Measurements from ENCODE around the gene NAGA. TPM values are rescaled to one million over a fixed set of nuclear protein-coding genes. Genes with fewer than 3 reads are reported as not detected.
A peak's percentile ranks its signal among the peaks of the same experiment; 100 is the strongest.
"Not testable (repeated sequence)": the region's sequence is repeated elsewhere in the genome, so short reads cannot be mapped to it uniquely, and the experiment has no call there.

Gene NAGA
- 10 to 100 TPM; 22.9 to 27.3 (median 25.1) TPM for polyA plus RNA-seq (ENCODE audit: insufficient read length in 3 of 3)

DNA sequence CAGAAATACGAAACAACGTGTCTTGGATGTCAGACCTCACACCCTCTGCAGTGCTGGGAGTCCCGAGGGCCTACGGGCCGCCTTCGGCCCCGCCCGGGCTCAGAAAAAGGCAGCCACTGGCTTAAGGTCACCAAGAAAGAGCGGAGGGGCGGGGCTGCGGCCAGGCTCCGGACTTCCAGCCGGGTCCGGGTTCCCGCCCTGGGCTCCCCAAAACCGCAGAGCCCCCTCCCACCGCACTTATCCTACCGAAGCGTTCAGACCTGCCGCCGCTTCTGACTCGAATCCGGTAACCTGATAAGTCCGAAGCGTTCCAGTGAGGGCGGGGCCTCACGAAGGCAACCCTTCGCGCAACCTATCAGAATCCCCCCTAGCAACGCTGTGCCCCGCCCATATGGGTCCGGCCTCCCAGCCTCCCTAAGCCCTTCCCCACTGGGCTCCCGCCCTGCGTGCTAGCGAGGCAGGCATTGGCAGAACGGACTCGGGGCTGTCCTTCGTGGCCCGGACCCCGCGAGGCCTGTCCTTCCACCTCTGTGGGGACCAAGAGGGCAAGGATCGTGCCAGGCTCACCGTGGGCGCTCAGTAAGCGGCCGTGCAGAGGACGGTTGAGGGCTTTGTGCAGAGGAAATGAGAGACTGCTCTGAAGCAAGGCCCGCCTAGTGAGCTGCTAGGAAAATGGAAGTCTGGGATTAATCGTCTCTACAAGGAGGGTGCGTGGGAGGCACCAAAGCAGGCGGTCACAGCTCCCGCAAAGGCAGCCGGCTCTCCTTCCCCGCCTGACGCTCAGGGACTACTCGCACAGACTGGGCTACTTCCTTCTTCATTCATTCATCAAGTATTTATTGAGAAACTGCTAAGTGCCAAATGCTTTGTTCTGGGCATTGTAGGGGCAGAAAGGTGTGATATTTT lies at the start of gene NAGA:
Gene NAGA (minus strand): TSS at position 296 of the 906 bp plus-strand sequence. CDS start 515 bp downstream, outside the sequence.
- DNase-seq (ENCODE audit: low read depth in 3 of 3, low spot score in 2 of 3): peak; percentile 88 to 94 (median 91)

DNA sequence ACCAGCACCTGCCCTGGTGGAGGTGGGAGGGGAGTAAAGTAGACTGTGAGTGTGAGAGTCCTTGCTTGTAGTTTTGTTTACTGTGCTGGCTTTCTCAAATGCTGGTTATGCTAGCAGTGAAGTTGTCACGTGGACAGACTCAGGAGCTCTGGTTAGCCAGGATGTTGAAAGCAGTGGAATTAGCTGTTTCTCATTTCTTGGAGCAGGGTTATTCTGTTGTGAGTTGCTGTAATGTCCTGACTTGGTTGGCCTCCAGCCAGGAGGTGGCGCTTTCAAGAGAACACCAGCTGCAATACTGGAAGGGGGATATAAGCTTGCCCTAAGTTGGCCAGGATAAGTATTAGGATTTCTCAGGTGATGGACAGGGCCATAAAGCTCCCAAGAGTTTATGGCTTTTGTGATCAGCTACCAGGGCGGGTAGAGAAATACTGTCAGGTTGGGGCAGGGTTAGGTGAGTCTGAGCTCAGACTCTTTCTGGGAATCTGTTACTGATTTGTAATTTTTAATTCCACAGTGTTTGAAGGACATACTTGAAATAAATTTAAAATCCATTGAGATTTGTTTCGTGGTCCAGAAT lies 46.3 kb upstream of the NAGA start:
- DNase-seq (ENCODE audit: low read depth in 3 of 3, low spot score in 2 of 3): no peak

DNA sequence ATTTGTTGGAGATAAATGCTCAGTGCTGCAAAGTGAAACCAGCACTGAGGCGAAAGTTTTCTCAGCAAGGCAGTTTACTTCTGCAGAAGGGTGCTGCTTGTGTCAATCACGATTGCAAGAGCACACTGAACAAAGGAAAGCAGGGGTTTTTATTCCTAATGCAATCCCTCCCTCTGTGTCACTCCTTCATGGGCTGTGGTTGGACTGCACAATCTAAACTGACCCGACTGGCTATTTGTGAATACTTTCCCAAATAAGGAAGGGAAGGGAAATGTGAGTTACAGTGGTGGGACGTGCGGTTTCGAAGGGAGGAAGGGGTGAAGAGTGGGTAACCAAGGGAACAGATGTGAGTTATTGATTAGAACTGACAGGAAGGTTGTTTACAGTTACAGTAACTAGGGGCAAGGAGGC lies 44.8 kb upstream of the NAGA start:
- not testable (repeated sequence) for DNase-seq (ENCODE audit: low read depth in 3 of 3, low spot score in 2 of 3)

DNA sequence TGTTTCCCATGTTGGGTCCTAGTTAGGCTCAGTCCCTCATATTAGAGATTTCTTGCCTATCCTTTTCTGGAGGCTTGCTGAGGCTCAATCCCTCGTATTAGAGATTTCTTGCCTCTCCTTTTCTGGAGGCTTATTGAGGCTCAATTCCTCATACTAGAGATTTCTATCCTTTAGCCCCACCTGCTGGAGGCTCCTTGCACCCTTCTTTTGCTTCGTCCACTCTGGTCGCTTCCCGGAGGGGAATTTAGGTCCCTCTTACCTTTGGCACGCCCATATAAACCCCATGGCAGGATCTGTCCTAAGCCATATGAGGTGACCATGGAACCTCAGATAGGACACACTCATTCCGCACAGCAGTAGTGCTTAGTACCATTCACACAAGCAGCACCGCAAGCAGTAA lies 44.1 kb upstream of the NAGA start:
- no peak for DNase-seq (ENCODE audit: low read depth in 3 of 3, low spot score in 2 of 3)

DNA sequence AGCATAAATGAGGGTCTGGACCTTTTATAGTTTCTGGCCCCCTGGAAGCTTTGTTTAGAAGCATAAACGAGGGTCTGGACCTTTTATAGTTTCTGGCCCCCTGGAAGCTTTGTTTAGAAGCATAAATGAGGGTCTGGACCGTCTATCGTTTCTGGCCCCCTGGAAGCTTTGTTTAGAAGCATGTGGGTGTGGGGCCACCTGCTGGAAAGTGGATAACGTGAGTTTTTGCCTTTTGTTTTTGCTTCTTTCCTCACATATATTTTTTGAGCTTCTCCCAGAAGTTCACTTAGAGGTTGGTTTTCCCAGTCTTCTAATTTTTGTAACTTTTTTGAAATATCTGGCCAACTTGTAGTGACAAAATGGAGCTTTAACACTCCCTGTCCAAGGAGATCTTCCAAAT lies 42.2 kb upstream of the NAGA start:
- not testable (repeated sequence) for DNase-seq (ENCODE audit: low read depth in 3 of 3, low spot score in 2 of 3)

DNA sequence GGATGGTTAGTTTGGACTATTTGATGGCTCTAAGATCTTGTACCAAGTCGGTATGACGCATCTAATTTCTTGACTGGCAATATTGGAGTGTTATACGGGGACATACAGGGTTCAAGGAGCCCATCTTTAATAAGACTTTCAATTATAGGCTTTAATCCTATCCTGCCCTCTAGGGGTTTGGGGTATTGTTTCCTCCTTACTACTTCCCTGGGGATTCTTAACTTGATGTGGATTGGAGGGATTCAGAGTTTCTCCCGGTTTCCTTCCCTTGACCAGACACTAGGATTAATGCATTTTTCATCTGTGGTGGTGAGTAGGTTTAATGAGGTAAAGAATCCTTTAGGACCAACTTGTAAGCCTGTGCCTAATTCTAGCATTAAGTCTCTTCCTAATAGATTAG lies 41.2 kb upstream of the NAGA start:
- no peak for DNase-seq (ENCODE audit: low read depth in 3 of 3, low spot score in 2 of 3)

DNA sequence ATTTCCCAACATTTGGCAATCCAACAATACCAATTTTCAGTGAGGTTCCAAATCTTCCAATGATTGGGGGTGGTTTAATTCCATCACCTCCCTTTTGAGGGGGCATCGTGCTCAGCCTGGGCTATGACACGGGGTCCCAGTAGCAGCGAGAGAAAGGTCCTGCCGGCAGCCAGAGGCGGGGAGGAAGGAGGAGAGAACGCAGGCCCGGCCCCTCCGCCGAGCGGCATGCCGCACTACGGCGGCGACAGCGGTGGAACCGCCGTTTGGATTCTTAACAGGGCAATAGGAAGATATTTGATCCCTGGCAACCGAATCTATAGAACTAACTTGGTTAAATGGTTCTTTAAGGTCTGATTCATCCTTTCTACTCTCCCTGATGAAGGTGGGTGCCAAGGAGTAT lies 38.2 kb upstream of the NAGA start:
- no peak for DNase-seq (ENCODE audit: low read depth in 3 of 3, low spot score in 2 of 3)

DNA sequence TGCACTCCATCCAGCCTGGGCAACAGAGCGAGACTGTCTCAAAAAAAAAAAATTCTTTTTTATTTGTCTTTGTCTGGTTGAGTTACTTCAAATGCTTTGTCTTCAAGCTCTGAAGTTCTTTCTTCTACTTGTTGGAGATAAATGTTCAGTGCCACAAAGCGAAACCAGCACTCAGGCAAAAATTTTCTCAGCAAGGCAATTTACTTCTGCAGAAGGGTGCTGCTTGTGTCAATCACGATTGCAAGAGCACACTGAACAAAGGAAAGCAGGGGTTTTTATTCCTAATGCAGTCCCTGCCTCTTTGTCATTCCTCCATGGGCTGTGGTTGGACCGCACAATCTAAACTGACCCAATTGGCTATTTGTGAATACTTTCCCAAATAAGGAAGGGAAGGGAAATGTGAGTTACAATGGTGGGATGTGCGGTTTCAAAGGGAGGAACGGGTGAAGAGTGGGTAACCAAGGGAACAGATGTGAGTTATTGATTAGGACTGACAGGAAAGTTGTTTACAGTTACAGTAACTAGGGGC lies 33.8 kb upstream of the NAGA start:
- not testable (repeated sequence) for DNase-seq (ENCODE audit: low read depth in 3 of 3, low spot score in 2 of 3)

DNA sequence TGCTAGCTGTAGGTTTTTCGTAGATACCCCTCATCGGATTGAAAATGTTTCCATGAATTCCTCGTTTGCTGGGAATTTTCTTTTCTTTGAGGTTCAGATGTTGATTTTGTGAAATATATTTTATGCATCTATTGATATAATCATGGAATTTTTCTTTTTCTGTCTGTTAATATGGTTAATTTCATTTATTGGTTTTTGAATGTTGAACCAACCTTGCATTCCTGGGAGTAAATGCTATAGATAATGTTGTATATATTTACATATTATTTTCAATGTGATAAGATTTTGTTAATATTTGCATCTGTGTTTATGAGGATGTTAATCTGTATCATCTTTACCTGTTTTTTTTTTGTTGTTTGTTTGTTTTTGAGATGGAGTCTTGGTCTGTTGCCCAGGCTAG lies 30.6 kb upstream of the NAGA start:
- no peak for DNase-seq (ENCODE audit: low read depth in 3 of 3, low spot score in 2 of 3)

DNA sequence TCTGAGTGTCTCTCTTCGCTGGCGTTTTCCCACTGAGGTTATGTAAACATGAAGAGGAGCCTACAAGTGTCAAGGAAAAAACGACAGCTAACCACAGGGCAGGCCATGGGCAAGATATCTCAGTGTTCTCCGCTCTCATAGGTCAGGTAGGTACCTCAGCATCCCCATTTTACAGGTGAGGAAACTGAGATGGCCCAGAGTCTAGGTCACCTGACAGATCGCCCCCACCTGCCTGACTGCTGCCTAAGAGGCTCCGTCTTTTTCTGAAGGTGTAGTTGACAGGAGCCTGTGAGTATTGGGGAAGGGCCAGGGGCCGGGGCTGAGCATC lies 20.8 kb upstream of the NAGA start:
- DNase-seq (ENCODE audit: low read depth in 3 of 3, low spot score in 2 of 3): no peak

DNA sequence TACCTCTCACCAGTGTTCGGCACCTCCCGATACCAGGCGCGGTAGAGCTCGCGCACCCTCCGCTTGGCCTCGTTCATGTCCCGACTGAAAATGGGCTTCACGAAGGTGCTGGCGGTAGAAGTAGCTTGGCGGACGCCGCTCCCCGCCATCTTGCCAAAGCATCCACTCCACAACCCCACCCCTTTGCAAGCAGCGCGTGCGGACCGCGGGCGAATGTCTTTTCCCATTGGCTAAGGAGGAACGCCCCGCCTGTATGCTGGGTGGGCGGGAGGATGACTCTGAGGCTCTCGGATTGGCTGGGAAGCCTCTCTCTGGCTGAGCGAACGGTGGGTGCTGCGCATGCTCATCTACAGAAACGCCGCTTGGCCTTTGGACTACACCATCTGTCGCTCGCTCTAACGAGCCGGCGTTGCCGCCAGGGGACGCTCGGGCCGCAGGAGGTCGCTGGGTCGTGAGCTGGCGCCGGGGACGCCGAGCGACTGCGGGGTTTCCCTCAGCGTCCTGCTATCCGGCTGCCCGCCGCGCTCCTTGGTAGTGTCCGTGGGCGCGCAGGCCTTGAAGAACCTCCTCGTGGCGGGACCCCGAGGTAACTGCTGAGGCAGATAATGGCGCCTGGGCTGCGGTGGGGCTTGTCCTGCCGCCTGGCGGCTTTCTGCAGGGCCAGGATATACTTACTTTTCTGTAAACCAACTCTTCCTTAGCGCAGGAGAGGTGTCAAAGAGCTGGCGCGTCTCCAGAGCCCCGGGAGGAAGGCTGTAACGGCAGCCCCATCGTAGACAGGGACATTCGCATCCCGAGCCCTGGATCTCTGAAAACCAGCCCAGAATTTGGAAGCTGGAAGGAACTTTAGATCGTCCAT lies 20.2 kb upstream of the NAGA start, which contains the start of gene NDUFA6:
Gene NDUFA6 (minus strand): TSS at position 177 of the 859 bp plus-strand sequence. CDS start 28 bp downstream, at position 149.
- DNase-seq (ENCODE audit: low read depth in 3 of 3, low spot score in 2 of 3): peak; percentile 95 to 97 (median 96)

DNA sequence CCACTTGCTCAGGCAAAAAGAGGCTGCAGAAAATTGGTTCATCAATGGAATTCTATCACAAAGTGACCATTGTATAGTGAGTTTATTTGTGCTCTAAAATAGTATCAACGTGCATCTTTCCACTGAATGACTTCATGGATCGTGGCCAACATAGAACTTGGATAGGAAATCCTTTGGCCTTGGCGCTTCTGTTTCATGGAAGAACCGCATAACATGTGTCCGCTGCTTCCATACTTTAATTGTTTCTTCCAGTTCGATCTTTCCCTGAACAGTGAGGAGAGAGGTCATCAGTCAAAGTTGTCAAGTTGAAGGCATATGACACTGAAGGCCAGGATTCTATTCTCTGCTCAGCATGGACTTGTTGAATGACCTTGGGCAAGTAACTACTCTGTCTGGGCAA lies 15.4 kb upstream of the NAGA start:
- no peak for DNase-seq (ENCODE audit: low read depth in 3 of 3, low spot score in 2 of 3)

DNA sequence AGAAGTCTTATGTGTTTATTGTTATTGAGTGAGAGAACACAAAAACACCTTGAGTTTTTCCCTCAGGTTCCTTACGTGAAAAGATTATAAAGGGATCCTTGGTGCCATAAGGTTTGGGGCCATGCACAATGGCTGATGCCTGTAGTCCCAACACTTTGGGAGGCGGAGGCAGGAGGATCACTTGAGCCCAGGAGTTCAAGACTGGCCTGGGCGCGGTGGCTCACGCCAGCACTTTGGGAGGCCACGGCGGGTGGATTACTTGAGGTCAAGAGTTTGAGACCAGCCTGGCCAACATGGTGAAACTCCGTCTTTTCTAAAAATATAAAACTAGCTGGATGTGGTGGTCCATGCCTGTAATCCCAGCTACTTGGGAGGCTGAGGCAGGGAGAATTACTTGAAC lies 14.3 kb upstream of the NAGA start:
- no peak for DNase-seq (ENCODE audit: low read depth in 3 of 3, low spot score in 2 of 3)

DNA sequence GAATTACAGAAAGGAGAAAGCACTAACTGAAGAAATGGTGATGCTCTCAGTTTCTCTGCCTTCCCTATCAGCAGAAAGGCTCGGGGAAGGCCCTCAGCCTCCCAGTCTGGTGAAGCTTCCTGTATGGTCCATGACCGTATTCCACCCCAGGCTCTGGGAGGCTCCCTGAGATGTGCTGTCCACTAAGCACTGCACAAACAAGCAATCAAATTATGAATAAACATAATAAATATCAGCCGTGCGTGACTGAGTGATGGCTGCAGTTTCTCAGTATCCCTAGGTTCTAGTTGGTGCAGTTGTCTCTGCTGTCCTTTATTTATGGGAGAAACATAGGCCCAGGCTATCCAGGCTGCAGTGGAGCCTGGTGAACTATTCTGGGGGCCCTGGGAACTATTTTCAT lies 12.5 kb upstream of the NAGA start:
- no peak for DNase-seq (ENCODE audit: low read depth in 3 of 3, low spot score in 2 of 3)

DNA sequence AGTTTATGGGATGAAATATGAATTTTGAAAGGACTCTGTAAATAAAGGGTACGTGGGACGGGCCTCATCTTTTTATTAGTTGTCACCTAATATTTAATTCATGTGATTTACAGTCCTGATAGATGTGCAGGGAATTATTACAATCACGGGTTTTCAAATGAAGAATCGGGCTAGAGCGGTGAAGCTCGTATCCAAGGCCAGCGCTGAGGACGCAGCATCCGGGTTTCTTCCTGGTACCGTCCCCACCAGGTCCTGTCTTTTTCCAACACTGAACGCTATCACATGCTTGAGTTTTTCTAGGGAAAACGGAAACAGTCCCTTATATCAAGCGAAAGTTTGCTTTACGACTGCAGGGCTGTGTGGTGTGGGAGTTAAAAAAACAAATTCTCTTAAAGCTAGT lies 9.7 kb upstream of the NAGA start:
- no peak for DNase-seq (ENCODE audit: low read depth in 3 of 3, low spot score in 2 of 3)

DNA sequence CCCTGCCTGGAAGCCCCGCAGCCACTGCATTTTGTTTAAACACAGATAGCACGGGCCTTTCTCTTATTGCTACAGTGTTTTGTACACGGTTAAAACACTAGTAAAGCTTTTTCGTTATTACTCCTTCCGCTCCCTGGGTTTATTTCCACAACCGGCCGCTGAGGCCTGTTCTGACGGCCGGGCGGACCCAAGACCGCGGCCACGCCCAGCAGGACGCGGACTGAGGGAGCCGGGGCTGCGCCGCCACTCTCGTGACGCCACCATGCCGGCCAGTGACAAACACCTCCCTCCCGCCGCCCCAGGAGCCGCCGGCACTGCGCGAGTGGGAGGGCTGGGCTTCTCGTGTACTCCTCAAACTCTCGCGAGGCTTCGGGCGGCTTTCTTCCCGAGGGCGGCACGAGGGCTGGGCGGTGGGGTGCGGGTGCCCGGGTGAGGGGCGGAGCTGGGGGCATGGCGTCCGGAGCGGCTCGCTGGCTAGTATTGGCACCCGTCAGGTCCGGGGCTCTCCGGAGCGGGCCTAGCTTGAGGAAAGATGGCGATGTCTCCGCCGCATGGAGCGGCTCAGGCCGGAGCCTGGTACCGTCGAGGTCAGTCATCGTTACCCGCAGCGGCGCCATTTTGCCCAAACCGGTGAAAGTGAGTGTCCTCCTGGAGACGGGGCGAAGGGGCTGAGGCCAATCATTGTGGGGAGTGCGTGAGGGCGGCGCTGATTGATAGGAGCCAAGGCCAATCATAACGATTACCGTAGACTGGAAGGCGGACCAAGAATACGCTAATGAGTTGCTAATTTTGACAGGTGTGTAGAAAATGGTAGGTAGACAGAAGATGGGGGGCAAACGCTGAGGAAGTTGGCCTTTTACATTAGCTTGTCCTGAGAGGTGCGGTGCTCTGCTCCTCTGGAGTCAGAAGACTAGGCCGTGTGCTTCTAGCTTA lies 9.0 kb upstream of the NAGA start, which contains the start of gene SMDT1:
Gene SMDT1 (plus strand): TSS at position 382 of the 933 bp plus-strand sequence. CDS start 69 bp downstream, at position 451.
- peak; percentile 97 to 99 (median 97) for DNase-seq (ENCODE audit: low read depth in 3 of 3, low spot score in 2 of 3)

DNA sequence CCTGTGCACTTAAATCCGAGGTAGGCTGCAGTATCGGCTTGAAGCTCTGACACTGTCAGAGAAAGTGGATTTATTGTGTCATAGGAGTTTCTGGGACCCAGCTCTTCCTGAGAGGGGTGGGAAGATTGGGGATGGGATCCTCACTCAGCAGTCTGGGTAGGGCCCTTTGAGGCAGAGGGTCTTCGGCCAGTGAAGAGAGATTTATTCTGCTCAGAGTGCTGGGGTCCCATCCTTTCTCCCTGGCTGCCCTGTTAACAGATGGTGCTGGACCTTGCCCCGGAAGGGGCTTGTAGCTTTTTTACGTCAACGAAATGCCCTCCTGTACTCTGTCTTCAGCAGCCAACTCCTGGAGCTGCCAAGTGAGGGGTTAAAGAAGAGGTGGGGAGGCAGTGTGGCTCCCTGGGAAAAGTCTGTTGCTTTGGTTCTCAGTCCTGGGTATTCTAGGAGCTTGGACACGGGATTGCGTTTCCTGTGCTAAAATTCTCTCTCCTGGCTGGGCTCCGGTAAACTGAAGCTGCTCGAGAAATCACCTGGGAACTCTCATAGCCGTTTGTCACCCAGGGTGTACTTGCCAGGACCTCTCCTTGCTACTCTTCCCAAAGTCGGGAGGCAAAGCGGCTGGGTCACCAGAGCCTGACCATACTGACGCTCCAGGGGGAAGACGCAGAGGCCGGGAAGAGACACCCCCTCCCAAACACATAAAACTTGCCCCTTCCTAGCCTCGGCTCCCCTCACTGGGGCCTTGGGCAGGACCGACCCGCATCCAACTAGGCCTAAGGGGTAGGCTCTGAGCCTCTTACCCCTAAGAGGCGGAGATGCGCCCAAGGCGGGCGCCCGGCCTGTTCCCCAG lies 8.1 kb upstream of the NAGA start:
- no peak for DNase-seq (ENCODE audit: low read depth in 3 of 3, low spot score in 2 of 3)

DNA sequence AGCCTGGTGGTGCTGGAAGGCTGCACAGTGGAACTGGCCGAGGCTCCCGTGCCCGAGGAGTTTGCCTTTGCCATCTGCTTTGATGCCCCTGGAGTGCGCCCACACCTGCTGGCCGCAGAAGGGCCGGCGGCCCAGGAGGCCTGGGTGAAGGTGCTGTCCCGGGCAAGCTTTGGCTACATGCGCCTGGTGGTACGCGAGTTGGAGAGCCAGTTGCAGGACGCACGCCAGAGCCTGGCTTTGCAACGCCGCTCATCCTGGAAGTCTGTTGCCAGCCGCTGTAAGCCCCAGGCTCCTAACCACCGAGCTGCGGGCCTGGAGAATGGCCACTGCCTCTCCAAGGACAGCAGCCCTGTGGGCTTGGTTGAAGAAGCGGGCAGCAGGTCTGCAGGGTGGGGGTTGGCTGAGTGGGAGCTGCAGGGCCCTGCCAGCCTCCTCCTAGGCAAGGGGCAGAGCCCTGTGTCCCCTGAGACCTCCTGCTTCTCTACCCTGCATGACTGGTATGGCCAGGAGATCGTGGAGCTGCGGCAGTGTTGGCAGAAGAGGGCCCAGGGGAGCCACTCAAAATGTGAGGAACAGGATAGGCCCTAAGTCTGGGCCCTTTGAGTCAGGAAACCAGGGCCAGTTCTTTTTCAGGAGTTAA lies 7.0 kb upstream of the NAGA start:
- no peak for DNase-seq (ENCODE audit: low read depth in 3 of 3, low spot score in 2 of 3)

Data from right renal cortex interstitium (tissue), 3 donors.